ENCODE measurements around the gene SCLT1. TPM values are rescaled to one million over a fixed set of nuclear protein-coding genes. Genes with fewer than 3 reads are reported as not detected.

The SCLT1 gene
- total RNA-seq, 2 donors from 2014 or later: 19.4 to 24.2 TPM

GRCh38 chr4:128863312-128864075, 229.8 kb downstream of the SCLT1 start:
- peak overlapping the region; percentile 84 for H3K27ac Mint-ChIP-seq
- ATAC-seq (replicated peaks): no peak
- H3K4me1 Mint-ChIP-seq: peaks cover 42% of the 10 kb centered on the region
- peak overlapping the region; percentile 58 for H3K4me3 Mint-ChIP-seq
- H3K27me3 Mint-ChIP-seq: no peaks in the 10 kb centered on the region
- H3K36me3 Mint-ChIP-seq (ENCODE audit: low read depth): peaks cover 92% of the 10 kb centered on the region
- no peaks in the 10 kb centered on the region for H3K9me3 Mint-ChIP-seq

- Mint-ChIP-seq H3K9me3 (no peaks in the 10 kb centered on the region), H3K4me3 (peak overlapping the region; percentile 58), H3K36me3 (ENCODE audit: low read depth) (peaks cover 92% of the 10 kb centered on the region), H3K27ac (peak overlapping the region; percentile 84), H3K4me1 (peaks cover 42% of the 10 kb centered on the region), H3K27me3 (no peaks in the 10 kb centered on the region)
- ATAC-seq (replicated peaks): peak; percentile 93
Measured at GRCh38 chr4:128862608-128863311, 230.6 kb downstream of the SCLT1 start.

DNA sequence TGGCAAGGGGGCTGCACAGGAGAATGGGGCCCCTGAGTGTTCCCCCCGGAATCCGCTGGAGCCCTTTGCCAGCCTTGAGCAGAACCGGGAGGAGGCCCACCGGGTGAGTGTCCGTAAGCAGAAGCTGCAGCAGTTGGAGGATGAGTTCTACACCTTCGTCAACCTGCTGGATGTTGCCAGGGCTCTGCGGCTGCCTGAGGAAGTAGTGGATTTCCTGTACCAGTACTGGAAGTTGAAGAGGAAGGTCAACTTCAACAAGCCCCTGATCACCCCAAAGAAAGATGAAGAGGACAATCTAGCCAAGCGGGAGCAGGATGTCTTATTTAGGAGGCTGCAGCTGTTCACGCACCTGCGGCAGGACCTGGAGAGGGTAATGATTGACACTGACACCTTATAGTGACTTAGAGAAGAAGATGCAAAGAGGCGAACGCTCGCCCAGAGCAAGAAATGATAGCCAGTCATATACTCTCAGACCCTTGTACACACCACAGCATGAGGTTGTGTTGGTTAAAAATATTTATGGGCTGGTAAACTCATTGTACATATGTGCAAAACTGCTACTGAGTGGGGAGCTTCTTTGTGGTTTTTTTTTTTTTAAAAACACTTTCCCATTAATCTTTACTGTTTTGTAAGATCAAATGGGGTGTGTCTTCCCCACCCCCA, 231.4 kb downstream of the SCLT1 start:
- H3K4me1 Mint-ChIP-seq: peaks cover 42% of the 10 kb centered on the region
- peak overlapping the region; percentile 58 for H3K4me3 Mint-ChIP-seq
- H3K27ac Mint-ChIP-seq: peak overlapping the region; percentile 84
- peak; percentile 17 for ATAC-seq (replicated peaks)
- no peaks in the 10 kb centered on the region for H3K9me3 Mint-ChIP-seq
- no peaks in the 10 kb centered on the region for H3K27me3 Mint-ChIP-seq
- peaks cover 93% of the 10 kb centered on the region for H3K36me3 Mint-ChIP-seq (ENCODE audit: low read depth)

DNA sequence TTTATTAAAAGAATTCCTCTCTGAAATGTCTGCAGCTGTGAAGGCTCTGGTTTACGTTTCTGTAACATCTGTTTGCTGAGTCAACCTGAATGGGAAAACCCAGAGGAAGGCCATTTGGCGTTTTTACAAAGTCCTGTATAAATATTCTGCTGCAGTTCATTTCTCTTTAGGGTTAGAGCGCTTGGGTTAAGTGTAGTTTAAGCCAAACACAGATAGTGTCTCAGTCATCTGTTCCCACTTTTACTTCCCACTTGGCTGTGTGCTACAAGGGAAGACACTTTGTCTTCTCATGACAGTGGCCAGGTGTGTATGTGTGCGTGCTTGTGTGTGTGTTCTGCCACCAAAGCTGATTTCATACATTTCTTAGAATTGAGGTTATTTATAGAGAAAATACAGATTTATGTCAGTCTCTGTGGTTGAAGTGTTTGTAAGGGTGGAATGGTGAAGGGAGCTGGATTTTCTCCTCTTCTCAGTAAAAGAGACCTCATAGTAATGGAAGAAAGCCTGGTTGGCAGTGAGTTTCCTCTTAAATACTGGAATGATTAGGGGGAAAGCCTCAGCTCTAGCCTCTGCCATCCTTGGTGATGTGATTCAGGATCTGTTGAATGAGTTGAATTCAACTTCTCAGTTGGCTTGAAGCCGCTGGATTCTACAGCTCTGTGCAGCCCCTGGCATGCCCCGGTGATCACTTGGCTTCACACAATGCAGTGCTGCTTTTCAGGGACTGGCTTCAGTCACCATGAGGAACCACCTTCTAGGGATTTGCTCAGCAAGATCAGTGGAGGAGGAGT, 233.3 kb downstream of the SCLT1 start:
- peak overlapping the region; percentile 56 for H3K27ac Mint-ChIP-seq
- H3K9me3 Mint-ChIP-seq: no peaks in the 10 kb centered on the region
- peaks cover 93% of the 10 kb centered on the region for H3K36me3 Mint-ChIP-seq (ENCODE audit: low read depth)
- no peak for ATAC-seq (replicated peaks)
- H3K4me3 Mint-ChIP-seq: no peak overlapping the region
- H3K4me1 Mint-ChIP-seq: peaks cover 41% of the 10 kb centered on the region
- H3K27me3 Mint-ChIP-seq: no peaks in the 10 kb centered on the region

GRCh38 chr4:128858879-128859671, 234.3 kb downstream of the SCLT1 start:
- H3K36me3 Mint-ChIP-seq (ENCODE audit: low read depth): peaks cover 96% of the 10 kb centered on the region
- H3K27me3 Mint-ChIP-seq: no peaks in the 10 kb centered on the region
- H3K9me3 Mint-ChIP-seq: no peaks in the 10 kb centered on the region
- no peak for ATAC-seq (replicated peaks)
- H3K4me1 Mint-ChIP-seq: peaks cover 50% of the 10 kb centered on the region
- H3K4me3 Mint-ChIP-seq: no peak overlapping the region
- no peak overlapping the region for H3K27ac Mint-ChIP-seq

- peaks cover 36% of the 10 kb centered on the region for H3K4me1 Mint-ChIP-seq
- no peaks in the 10 kb centered on the region for H3K9me3 Mint-ChIP-seq
- H3K27ac Mint-ChIP-seq: peak overlapping the region; percentile 29
- H3K4me3 Mint-ChIP-seq: no peak overlapping the region
- ATAC-seq (replicated peaks): no peak
- peaks cover 100% of the 10 kb centered on the region for H3K36me3 Mint-ChIP-seq (ENCODE audit: low read depth)
- H3K27me3 Mint-ChIP-seq: no peaks in the 10 kb centered on the region
Measured at GRCh38 chr4:128856246-128856645, 237.1 kb downstream of the SCLT1 start.

DNA sequence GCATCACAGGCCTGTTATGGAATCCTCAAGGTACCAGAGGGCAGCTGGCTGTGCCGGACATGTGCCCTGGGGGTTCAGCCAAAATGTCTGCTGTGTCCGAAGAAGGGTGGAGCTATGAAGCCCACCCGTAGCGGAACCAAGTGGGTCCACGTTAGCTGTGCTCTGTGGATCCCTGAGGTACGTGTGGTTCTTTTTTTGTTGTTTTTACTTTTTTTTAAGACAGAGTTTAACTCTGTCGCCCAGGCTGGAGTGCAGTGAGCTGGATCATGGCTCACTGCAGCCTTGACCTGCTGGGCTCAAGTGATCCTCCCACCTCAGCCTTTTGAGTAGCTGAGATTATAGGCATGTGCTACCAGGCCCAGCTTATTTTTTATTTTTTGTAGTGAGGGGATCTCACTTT, 237.7 kb downstream of the SCLT1 start:
- Mint-ChIP-seq H3K36me3 (ENCODE audit: low read depth) (peaks cover 100% of the 10 kb centered on the region), H3K27me3 (no peaks in the 10 kb centered on the region)

GRCh38 chr4:128854433-128854832, 238.9 kb downstream of the SCLT1 start:
- H3K27me3 Mint-ChIP-seq: no peaks in the 10 kb centered on the region
- H3K4me1 Mint-ChIP-seq: peaks cover 27% of the 10 kb centered on the region
- H3K27ac Mint-ChIP-seq: peak overlapping the region; percentile 83
- peak overlapping the region; percentile 57 for H3K4me3 Mint-ChIP-seq
- H3K9me3 Mint-ChIP-seq: no peaks in the 10 kb centered on the region
- ATAC-seq (replicated peaks): peak; percentile 86
- peaks cover 100% of the 10 kb centered on the region for H3K36me3 Mint-ChIP-seq (ENCODE audit: low read depth)

More for the DNA sequence above, 237.7 kb downstream of the SCLT1 start:
- Mint-ChIP-seq H3K27ac (peak overlapping the region; percentile 83), H3K9me3 (no peaks in the 10 kb centered on the region), H3K4me1 (peaks cover 36% of the 10 kb centered on the region), H3K4me3 (no peak overlapping the region)
- no peak for ATAC-seq (replicated peaks)

GRCh38 chr4:128853741-128854140, 239.6 kb downstream of the SCLT1 start:
- Mint-ChIP-seq H3K27ac (peak overlapping the region; percentile 83), H3K4me1 (peaks cover 20% of the 10 kb centered on the region), H3K27me3 (no peaks in the 10 kb centered on the region), H3K9me3 (no peaks in the 10 kb centered on the region), H3K36me3 (ENCODE audit: low read depth) (peaks cover 100% of the 10 kb centered on the region), H3K4me3 (peak overlapping the region; percentile 57)
- no peak for ATAC-seq (replicated peaks)

- no peak overlapping the region for H3K27ac Mint-ChIP-seq
Measured at GRCh38 chr4:128850252-128850651, 243.1 kb downstream of the SCLT1 start.

DNA sequence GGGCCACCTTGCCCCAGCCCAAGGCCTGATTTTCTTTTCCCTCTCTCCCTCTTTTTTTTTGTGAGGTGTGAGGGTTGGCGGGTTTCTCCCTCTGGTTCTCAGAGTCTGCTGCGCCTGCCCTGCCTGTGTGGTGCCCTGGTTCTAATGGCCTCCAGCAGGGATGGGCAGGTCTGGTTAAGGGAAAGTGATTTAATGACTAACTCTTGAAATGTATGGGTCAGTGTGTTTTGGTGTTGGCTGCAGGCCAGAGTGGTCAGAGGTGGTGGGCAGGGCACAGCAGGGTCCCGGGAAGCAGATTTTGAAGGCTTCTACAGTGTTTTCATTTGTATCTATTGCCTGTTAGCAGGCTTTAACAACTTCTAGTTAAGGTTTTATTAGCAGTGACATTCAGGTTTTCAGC, 244.9 kb downstream of the SCLT1 start:
- Mint-ChIP-seq H3K27me3 (no peaks in the 10 kb centered on the region), H3K27ac (no peak overlapping the region), H3K9me3 (no peaks in the 10 kb centered on the region), H3K4me1 (peaks cover 4% of the 10 kb centered on the region), H3K36me3 (ENCODE audit: low read depth) (peaks cover 100% of the 10 kb centered on the region), H3K4me3 (no peak overlapping the region)
- ATAC-seq (replicated peaks): no peak

More at GRCh38 chr4:128850252-128850651, 243.1 kb downstream of the SCLT1 start:
- H3K4me3 Mint-ChIP-seq: no peak overlapping the region
- no peaks in the 10 kb centered on the region for H3K9me3 Mint-ChIP-seq
- ATAC-seq (replicated peaks): no peak
- H3K36me3 Mint-ChIP-seq (ENCODE audit: low read depth): peaks cover 100% of the 10 kb centered on the region
- H3K4me1 Mint-ChIP-seq: peaks cover 20% of the 10 kb centered on the region
- no peaks in the 10 kb centered on the region for H3K27me3 Mint-ChIP-seq

- no peak overlapping the region for H3K27ac Mint-ChIP-seq
- H3K27me3 Mint-ChIP-seq: no peaks in the 10 kb centered on the region
- no peak for ATAC-seq (replicated peaks)
- no peaks in the 10 kb centered on the region for H3K9me3 Mint-ChIP-seq
- no peak overlapping the region for H3K4me3 Mint-ChIP-seq
- H3K36me3 Mint-ChIP-seq (ENCODE audit: low read depth): peaks cover 100% of the 10 kb centered on the region
- H3K4me1 Mint-ChIP-seq: peaks cover 3% of the 10 kb centered on the region
Measured at GRCh38 chr4:128847082-128847724, 246.1 kb downstream of the SCLT1 start.

GRCh38 chr4:128846063-128846462, 247.3 kb downstream of the SCLT1 start:
- H3K9me3 Mint-ChIP-seq: no peaks in the 10 kb centered on the region
- H3K27ac Mint-ChIP-seq: no peak overlapping the region
- no peaks in the 10 kb centered on the region for H3K27me3 Mint-ChIP-seq
- H3K4me1 Mint-ChIP-seq: peaks cover 7% of the 10 kb centered on the region
- peaks cover 98% of the 10 kb centered on the region for H3K36me3 Mint-ChIP-seq (ENCODE audit: low read depth)
- no peak for ATAC-seq (replicated peaks)
- H3K4me3 Mint-ChIP-seq: no peak overlapping the region
